Measurements from ENCODE around the gene KLHL22. TPM values are rescaled to one million over a fixed set of nuclear protein-coding genes. Genes with fewer than 3 reads are reported as not detected.

The KLHL22 gene
- total and polyA plus RNA-seq, 2 of the 4 experiments (the other 2 are of a cell fraction), result 27.1 to 30.1 TPM

GRCh38 chr22:20490941-20491307 is 4.7 kb downstream of the KLHL22 start:
- no peak overlapping the region for H2AK9ac ChIP-seq (replicated peaks; ENCODE audit: low read depth, low read length, poor library complexity)
- no peak overlapping the region for H2AFZ ChIP-seq (replicated peaks; ENCODE audit: low read length, poor library complexity)
- H3K56ac ChIP-seq (ENCODE audit: extremely low read depth, insufficient read depth, low read length), result no peak overlapping the region
- no peak overlapping the region for H2AK5ac ChIP-seq (ENCODE audit: low read depth, low read length)
- H2BK5ac ChIP-seq (ENCODE audit: low read depth, low read length, poor library complexity, severe bottlenecking), result no peak overlapping the region
- in situ Hi-C loops (cut with MboI; ENCODE audit: low sequenced_read_pairs), result no loop called here
- intact Hi-C loops (cut with micrococcal nuclease), result no loop called here
- TF ChIP-seq RFX5 (IDR thresholded peaks at IDR 0.05; ENCODE audit: low read depth, low read length), result no peak
- TF ChIP-seq CTCF (conservative IDR thresholded peaks at IDR 0.05; ENCODE audit: low read depth, low read length), result no peak
- no peak for TF ChIP-seq MAFK (IDR thresholded peaks at IDR 0.05; ENCODE audit: low read depth, low read length)
- TF ChIP-seq CHD1 (IDR thresholded peaks at IDR 0.05; ENCODE audit: low read depth, low read length), result no peak
- no peak for TF ChIP-seq MXI1 (IDR thresholded peaks at IDR 0.05; ENCODE audit: borderline replicate concordance, low read depth, low read length)
- no peak for TF ChIP-seq NFE2L2 (IDR thresholded peaks at IDR 0.05; ENCODE audit: low read depth, low read length)
- no peak for TF ChIP-seq ELK1 (IDR thresholded peaks at IDR 0.05; ENCODE audit: borderline replicate concordance, low read depth, low read length)
- no peak for TF ChIP-seq POLR2A (IDR thresholded peaks at IDR 0.05; ENCODE audit: low read depth, low read length)
- no peak for TF ChIP-seq FOS (IDR thresholded peaks at IDR 0.05; ENCODE audit: low read depth, low read length)
- TF ChIP-seq USF2 (IDR thresholded peaks at IDR 0.05; ENCODE audit: low read depth, low read length), result no peak
- TF ChIP-seq CEBPB (IDR thresholded peaks at IDR 0.05; ENCODE audit: low read depth, low read length), result no peak
- TF ChIP-seq RCOR1 (IDR thresholded peaks at IDR 0.05; ENCODE audit: insufficient replicate concordance, low read length), result no peak
- peaks cover 47% of the 10 kb centered on the region for H4K20me1 ChIP-seq (ENCODE audit: insufficient read depth, low read length)
- no peak overlapping the region for H2BK20ac ChIP-seq (ENCODE audit: low read depth, low read length)
- POLR2A ChIA-PET (ENCODE audit: unreplicated experiment), result interaction anchor here (0.6 kb wide), 1 partner anchor 81 kb away, joined by 3 read pairs; no protein-coding TSS in a partner anchor
- no peak overlapping the region for H2BK120ac ChIP-seq (ENCODE audit: low read depth, low read length)
- no peak overlapping the region for H3K4me3 ChIP-seq (ENCODE audit: insufficient read depth, low read depth, low read length)
- peaks cover 24% of the 10 kb centered on the region for H3K9me1 ChIP-seq (ENCODE audit: insufficient read depth, low read length)
- H3K9ac ChIP-seq (ENCODE audit: low read depth, low read length), result no peak overlapping the region
- H3K36me3 ChIP-seq (ENCODE audit: control insufficient read depth, insufficient read depth, low read length), result peaks cover 9% of the 10 kb centered on the region; the same call in 1 of the 2 replicates
- peaks cover 5% of the 10 kb centered on the region for H3K4me1 ChIP-seq (ENCODE audit: control insufficient read depth, insufficient read depth, low read length)
- DNase-seq (no peak), ATAC-seq (ENCODE audit: low read depth) (no peak)
- H3K4ac ChIP-seq (ENCODE audit: low read depth, low read length), result no peak overlapping the region
- no peak overlapping the region for H3K18ac ChIP-seq (ENCODE audit: low read depth, low read length)
- no peak overlapping the region for H4K91ac ChIP-seq (ENCODE audit: insufficient read depth, low read depth, low read length)
- no peak overlapping the region for H3K4me2 ChIP-seq (ENCODE audit: low read depth, low read length)
- H3K14ac ChIP-seq (replicated peaks; ENCODE audit: low read depth, low read length), result no peak overlapping the region
- dilution Hi-C loops (cut with HindIII; ENCODE audit: low sequenced_read_pairs, unreplicated experiment), result no loop called here
- no peaks in the 10 kb centered on the region for H3K27me3 ChIP-seq (ENCODE audit: control insufficient read depth, insufficient read depth, low read length)
- no peak overlapping the region for H4K5ac ChIP-seq (ENCODE audit: low read depth, low read length)
- no peak overlapping the region for H3K27ac ChIP-seq (ENCODE audit: insufficient read depth, low read length)
- H4K8ac ChIP-seq (ENCODE audit: low read depth in 2 of 2, low read length in 2 of 2), result no peak overlapping the region
- H2BK15ac ChIP-seq (ENCODE audit: low read depth, low read length), result no peak overlapping the region
- CTCF ChIA-PET, result no interaction called here
- peaks cover 57 to 83% of the 10 kb centered on the region in 2 experiments for H3K79me1 ChIP-seq (ENCODE audit: low read depth in 1 of 2, low read length in 2 of 2)
- no TSS peak for BruUV-seq (replicated peaks)
- no CpG with 5 or more reads among the region's 1 CpG for WGBS, 2 experiments (ENCODE audit: extremely low coverage in 2 of 2, insufficient read length in 1 of 2)
- no peaks in the 10 kb centered on the region for H3K9me3 ChIP-seq (ENCODE audit: control insufficient read depth, insufficient read depth, low read length)
- H3K23ac ChIP-seq (ENCODE audit: low read depth, low read length), result no peak overlapping the region

Measured in IMR-90 (cell line).